ENCODE results near the gene ZNF644. TPM values are rescaled to one million over a fixed set of nuclear protein-coding genes. Genes with fewer than 3 reads are reported as not detected.
"Not testable (repeated sequence)": the region's sequence is repeated elsewhere in the genome, so short reads cannot be mapped to it uniquely, and the experiment has no call there.

The ZNF644 gene
- total RNA-seq, 1 donor from 2014 or later, result 127 TPM

- DNase-seq (ENCODE audit: low spot score), result not testable (repeated sequence)
Measured at GRCh38 chr1:90928231-90928630, 93.6 kb downstream of the ZNF644 start.

GRCh38 chr1:90927674-90928073 lies 94.2 kb downstream of the ZNF644 start:
- not testable (repeated sequence) for DNase-seq (ENCODE audit: low spot score)

GRCh38 chr1:90926971-90927370 lies 94.9 kb downstream of the ZNF644 start:
- no peak for DNase-seq (ENCODE audit: low spot score)

GRCh38 chr1:90925928-90926869 lies 95.6 kb downstream of the ZNF644 start:
- DNase-seq (ENCODE audit: low spot score), result no peak

GRCh38 chr1:90924982-90925381 lies 96.9 kb downstream of the ZNF644 start:
- no peak for DNase-seq (ENCODE audit: low spot score)

- no peak for DNase-seq (ENCODE audit: low spot score)
Measured at GRCh38 chr1:90922996-90923395, 98.8 kb downstream of the ZNF644 start.

- DNase-seq (ENCODE audit: low spot score), result no peak
Measured at GRCh38 chr1:90922202-90922601, 99.6 kb downstream of the ZNF644 start.

- DNase-seq (ENCODE audit: low spot score), result no peak
Measured at GRCh38 chr1:90919900-90920299, 101.9 kb downstream of the ZNF644 start.

- no peak for DNase-seq (ENCODE audit: low spot score)
Measured at GRCh38 chr1:90919190-90919719, 102.6 kb downstream of the ZNF644 start.

GRCh38 chr1:90911353-90911752 lies 110.5 kb downstream of the ZNF644 start:
- no peak for DNase-seq (ENCODE audit: low spot score)

GRCh38 chr1:90902672-90903071 lies 119.2 kb downstream of the ZNF644 start:
- no peak for DNase-seq (ENCODE audit: low spot score)

GRCh38 chr1:90899263-90899662 lies 122.6 kb downstream of the ZNF644 start:
- DNase-seq (ENCODE audit: low spot score), result no peak

- not testable (repeated sequence) for DNase-seq (ENCODE audit: low spot score)
Measured at GRCh38 chr1:90893679-90894078, 128.2 kb downstream of the ZNF644 start.

GRCh38 chr1:90892884-90893283 lies 129.0 kb downstream of the ZNF644 start:
- not testable (repeated sequence) for DNase-seq (ENCODE audit: low spot score)

- DNase-seq (ENCODE audit: low spot score), result not testable (repeated sequence)
Measured at GRCh38 chr1:90892196-90892595, 129.6 kb downstream of the ZNF644 start.

- not testable (repeated sequence) for DNase-seq (ENCODE audit: low spot score)
Measured at GRCh38 chr1:90891756-90892155, 130.1 kb downstream of the ZNF644 start.

- no peak for DNase-seq (ENCODE audit: low spot score)
Measured at GRCh38 chr1:90882221-90882620, 139.6 kb downstream of the ZNF644 start.

GRCh38 chr1:90881034-90881433 lies 140.8 kb downstream of the ZNF644 start:
- no peak for DNase-seq (ENCODE audit: low spot score)

GRCh38 chr1:90879281-90879680 lies 142.6 kb downstream of the ZNF644 start:
- DNase-seq (ENCODE audit: low spot score), result no peak

GRCh38 chr1:90876101-90876500 lies 145.7 kb downstream of the ZNF644 start:
- DNase-seq (ENCODE audit: low spot score), result no peak

Measured in umbilical cord (tissue), 2 donors.